Naive B cell (primary cell): ENCODE measurements around the gene TMEM181. TPM values are rescaled to one million over a fixed set of nuclear protein-coding genes. Genes with fewer than 3 reads are reported as not detected.
"Not testable (repeated sequence)": the region's sequence is repeated elsewhere in the genome, so short reads cannot be mapped to it uniquely, and the experiment has no call there.

Experiments used
- ATAC-seq, 2 donors: fragments of 150-1000 bp; cut with Tn5 transposase; 2 replicates each; pipeline ENCODE4 v1.10.0; 2021; ENCODE audit warnings: low read depth in 2 of 2, mild to moderate bottlenecking in 2 of 2, moderate library complexity in 2 of 2
- DNase-seq: peaks from one replicate; pipeline ENCODE4 v3.0.0; 2022
- H3K27ac Mint-ChIP-seq, 6 donors: one replicate each; pipeline ENCODE4 v1.8.0; 2020 to 2022; ENCODE audit warnings: mild to moderate bottlenecking in 6 of 6, mixed read lengths in 6 of 6, moderate library complexity in 5 of 6, inconsistent platforms in 2 of 6
- H3K27me3 Mint-ChIP-seq, 3 donors: one replicate each; pipeline ENCODE4 v1.8.0; 2021 to 2022; ENCODE audit warnings: mixed read lengths in 3 of 3, mild to moderate bottlenecking in 1 of 3
- H3K36me3 Mint-ChIP-seq, 2 donors: one replicate each; pipeline ENCODE4 v1.8.0; 2020 to 2022; ENCODE audit warnings: mixed read lengths in 2 of 2, inconsistent platforms in 1 of 2, mild to moderate bottlenecking in 1 of 2
- H3K4me1 Mint-ChIP-seq, 3 donors: one replicate each; pipeline ENCODE4 v1.8.0; 2020 to 2022; ENCODE audit warnings: mixed read lengths in 3 of 3, inconsistent platforms in 1 of 3, mild to moderate bottlenecking in 1 of 3, moderate library complexity in 1 of 3
- H3K4me3 Mint-ChIP-seq, 8 donors: one replicate each; pipeline ENCODE4 v1.8.0; 2020 to 2022; ENCODE audit warnings: mild to moderate bottlenecking in 8 of 8, mixed read lengths in 8 of 8, moderate library complexity in 8 of 8, inconsistent platforms in 2 of 8
- H3K9me3 Mint-ChIP-seq, 7 donors: one replicate each; pipeline ENCODE4 v1.8.0; 2020 to 2022; ENCODE audit warnings: mixed read lengths in 7 of 7, mild to moderate bottlenecking in 5 of 7, inconsistent platforms in 2 of 7, moderate library complexity in 1 of 7
- polyA plus RNA-seq, 6 donors: library from polyadenylated mRNA; unstranded; fragments of 300-500 nt; fragmentation: Illumina TruSeq; gene quantifications; one replicate each; pipeline ENCODE4 v1.2.3, GENCODE V29; 2021; ENCODE audit warnings: low read depth in 6 of 6

TMEM181 gene
- polyA plus RNA-seq, result 1 to 10 TPM; 1.9 to 2.4 (median 2.3) TPM

- peak; percentile 78 for DNase-seq
- Mint-ChIP-seq H3K9me3 (no peaks in the 10 kb centered on the region), H3K4me1 (peaks cover 27 to 37% (median 35%) of the 10 kb centered on the region in 3 donors), H3K4me3 (peak within 1 kb of the TSS; percentile 87 to 97 (median 92)), H3K27ac (peak within 1 kb of the TSS; percentile 59 to 91 (median 85)), H3K36me3 (no peaks in the 10 kb centered on the region), H3K27me3 (no peaks in the 10 kb centered on the region)
- peak; percentile 95 to 96 for ATAC-seq
Observed at GRCh38 chr6:158559895-158560835, at the start of gene TMEM181. Gene TMEM181 (plus strand): TSS chr6:158560091. CDS start chr6:158560225, 134 bp downstream.

DNA sequence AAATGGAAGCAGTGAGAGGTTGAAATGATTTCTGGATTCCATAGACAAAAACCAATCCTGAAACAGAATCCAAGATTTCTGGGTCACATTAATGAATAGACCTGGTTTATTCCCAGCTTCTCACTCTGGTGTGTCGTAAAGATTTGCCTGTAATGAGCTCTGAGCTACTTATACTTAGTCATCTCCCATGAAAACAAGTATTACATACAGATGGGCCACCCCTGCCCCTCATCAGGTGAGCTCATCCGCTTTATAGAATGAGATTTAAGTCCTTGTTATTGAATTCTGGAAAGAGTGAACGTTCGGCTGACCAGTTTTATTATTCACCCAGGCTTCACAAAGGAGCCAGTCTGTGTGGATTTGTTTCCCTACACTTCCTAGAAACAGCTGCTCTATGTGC is 47.1 kb upstream of the TMEM181 start:
- DNase-seq (no peak), ATAC-seq (no peak)
- Mint-ChIP-seq H3K27ac (peak overlapping the region in 1 of 6 donors; percentile 18), H3K4me1 (peaks cover 0 to 12% (median 3%) of the 10 kb centered on the region in 3 donors), H3K27me3 (peaks cover 0 to 19% (median 4%) of the 10 kb centered on the region in 3 donors), H3K4me3 (no peak overlapping the region), H3K36me3 (peaks cover 0 to 4% of the 10 kb centered on the region in 2 donors), H3K9me3 (no peaks in the 10 kb centered on the region)

GRCh38 chr6:158514176-158514575 is 45.7 kb upstream of the TMEM181 start:
- Mint-ChIP-seq H3K4me1 (peaks cover 6 to 23% (median 16%) of the 10 kb centered on the region in 3 donors), H3K27ac (no peak overlapping the region), H3K9me3 (no peaks in the 10 kb centered on the region)

DNA sequence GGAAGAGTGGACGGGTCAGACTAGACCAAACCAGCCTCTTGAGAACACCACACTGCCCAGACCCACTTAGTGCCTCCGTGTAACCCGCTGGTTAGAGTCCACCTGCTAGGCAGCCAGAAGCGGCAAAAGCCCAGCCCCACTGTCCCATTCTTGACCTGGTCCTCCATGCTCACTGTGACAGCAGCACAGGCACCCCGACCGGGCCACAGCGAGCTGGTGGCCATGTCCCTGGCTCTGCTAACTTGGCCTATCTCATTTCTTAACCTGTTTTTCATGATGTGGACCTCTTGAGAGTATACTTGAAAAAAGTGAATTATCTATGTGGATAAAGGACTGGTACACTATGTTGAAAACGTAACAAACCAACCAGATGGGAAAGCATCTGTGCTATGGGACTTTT is 44.9 kb upstream of the TMEM181 start:
- Mint-ChIP-seq H3K4me1 (peaks cover 6 to 23% (median 18%) of the 10 kb centered on the region in 3 donors), H3K4me3 (no peak overlapping the region), H3K9me3 (no peaks in the 10 kb centered on the region), H3K36me3 (no peaks in the 10 kb centered on the region), H3K27me3 (peaks cover 13 to 34% (median 17%) of the 10 kb centered on the region in 3 donors), H3K27ac (no peak overlapping the region)
- ATAC-seq (no peak), DNase-seq (no peak)

More at GRCh38 chr6:158514176-158514575, 45.7 kb upstream of the TMEM181 start:
- Mint-ChIP-seq H3K4me3 (no peak overlapping the region), H3K27me3 (peaks cover 9 to 28% (median 13%) of the 10 kb centered on the region in 3 donors), H3K36me3 (no peaks in the 10 kb centered on the region)
- DNase-seq (no peak), ATAC-seq (no peak)

GRCh38 chr6:158516098-158516497 is 43.8 kb upstream of the TMEM181 start:
- no peak overlapping the region for H3K4me3 Mint-ChIP-seq
- no peaks in the 10 kb centered on the region for H3K36me3 Mint-ChIP-seq
- H3K4me1 Mint-ChIP-seq, result peaks cover 6 to 23% (median 18%) of the 10 kb centered on the region in 3 donors
- no peak overlapping the region for H3K27ac Mint-ChIP-seq
- no peak for ATAC-seq
- no peaks in the 10 kb centered on the region for H3K9me3 Mint-ChIP-seq
- DNase-seq, result no peak
- H3K27me3 Mint-ChIP-seq, result peaks cover 19 to 45% (median 20%) of the 10 kb centered on the region in 3 donors

- peaks cover 6 to 23% (median 18%) of the 10 kb centered on the region in 3 donors for H3K4me1 Mint-ChIP-seq
- H3K4me3 Mint-ChIP-seq, result peak overlapping the region in 1 of 8 donors; percentile 74
- peaks cover 20 to 53% (median 23%) of the 10 kb centered on the region in 3 donors for H3K27me3 Mint-ChIP-seq
- H3K27ac Mint-ChIP-seq, result no peak overlapping the region
- no peak for ATAC-seq
- DNase-seq, result no peak
- no peaks in the 10 kb centered on the region for H3K9me3 Mint-ChIP-seq
- no peaks in the 10 kb centered on the region for H3K36me3 Mint-ChIP-seq
Observed at GRCh38 chr6:158517038-158517437, 42.9 kb upstream of the TMEM181 start.

- peak; percentile 52 to 66 for ATAC-seq
Observed at GRCh38 chr6:158517581-158517980, 42.3 kb upstream of the TMEM181 start.

DNA sequence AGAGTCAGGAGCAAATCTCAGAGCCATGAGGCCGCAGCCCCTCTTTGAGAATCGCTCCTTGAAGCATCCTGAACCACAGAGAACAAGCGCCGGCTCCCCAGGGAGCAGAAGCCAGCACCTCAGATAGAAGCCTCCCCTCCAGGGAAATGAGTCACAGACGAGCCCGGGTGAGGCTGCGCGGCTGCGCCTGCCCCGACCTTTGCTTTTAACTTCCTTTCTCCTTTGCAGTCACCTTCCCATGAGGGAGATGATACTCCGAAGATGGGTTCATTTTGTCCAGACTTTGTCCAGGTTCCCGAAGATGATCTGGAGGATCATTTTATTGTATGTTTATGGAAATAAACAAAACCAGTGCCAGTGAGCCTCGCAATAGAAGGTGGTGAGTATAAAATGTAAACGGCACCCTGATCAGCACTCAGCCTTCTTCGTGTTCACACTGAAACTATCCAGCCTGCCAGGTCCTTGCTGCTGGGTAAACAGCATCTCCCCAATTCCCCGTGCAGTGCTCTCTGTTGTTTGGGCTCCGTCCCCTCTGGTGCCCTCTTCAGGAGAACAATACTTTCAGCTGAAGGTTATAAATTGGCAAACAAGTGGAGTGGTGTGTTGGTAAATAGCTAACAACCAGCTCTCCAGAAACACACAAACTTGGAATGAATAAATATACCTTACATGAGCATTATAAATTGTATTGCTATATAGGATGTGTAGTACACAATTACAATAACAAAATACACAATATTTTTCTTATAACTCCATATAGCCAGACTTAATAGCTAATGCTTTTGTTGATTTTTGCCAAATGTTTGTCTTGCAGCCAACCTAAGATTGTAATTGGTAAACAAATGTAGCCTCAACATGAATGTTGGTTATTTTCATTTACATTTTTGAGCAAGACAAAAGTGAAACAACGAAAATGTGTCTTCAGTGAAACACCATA is 41.4 kb upstream of the TMEM181 start:
- ATAC-seq (peak; percentile 72 to 81), DNase-seq (peak; percentile 27)
- peaks cover 0 to under 1% (median 0%) of the 10 kb centered on the region in 7 donors for H3K9me3 Mint-ChIP-seq
- peak overlapping the region; percentile 48 to 88 (median 80) for H3K4me3 Mint-ChIP-seq
- peak overlapping the region in 2 of 6 donors; percentile 33 to 84 for H3K27ac Mint-ChIP-seq
- H3K4me1 Mint-ChIP-seq, result peaks cover 6 to 23% (median 18%) of the 10 kb centered on the region in 3 donors
- peaks cover 26 to 57% (median 32%) of the 10 kb centered on the region in 3 donors for H3K27me3 Mint-ChIP-seq
- H3K36me3 Mint-ChIP-seq, result peaks cover 0 to 3% of the 10 kb centered on the region in 2 donors

More at GRCh38 chr6:158517581-158517980, 42.3 kb upstream of the TMEM181 start:
- Mint-ChIP-seq H3K27ac (no peak overlapping the region), H3K9me3 (no peaks in the 10 kb centered on the region), H3K27me3 (peaks cover 23 to 53% (median 25%) of the 10 kb centered on the region in 3 donors), H3K4me3 (peak overlapping the region in 5 of 8 donors; percentile 3 to 83 (median 59)), H3K4me1 (peaks cover 6 to 23% (median 18%) of the 10 kb centered on the region in 3 donors), H3K36me3 (no peaks in the 10 kb centered on the region)
- DNase-seq, result no peak

- Mint-ChIP-seq H3K4me1 (peaks cover 6 to 23% (median 18%) of the 10 kb centered on the region in 3 donors), H3K27me3 (peaks cover 31 to 65% (median 40%) of the 10 kb centered on the region in 3 donors), H3K9me3 (peaks cover 0 to 4% (median 0%) of the 10 kb centered on the region in 7 donors), H3K36me3 (peaks cover 0 to 11% of the 10 kb centered on the region in 2 donors), H3K27ac (no peak overlapping the region), H3K4me3 (no peak overlapping the region)
- no peak for ATAC-seq
- DNase-seq, result no peak
Observed at GRCh38 chr6:158519300-158519699, 40.6 kb upstream of the TMEM181 start.

GRCh38 chr6:158519761-158520160 is 40.1 kb upstream of the TMEM181 start:
- ATAC-seq, result no peak
- peaks cover 31 to 70% (median 45%) of the 10 kb centered on the region in 3 donors for H3K27me3 Mint-ChIP-seq
- peak overlapping the region in 1 of 6 donors; percentile 67 for H3K27ac Mint-ChIP-seq
- H3K9me3 Mint-ChIP-seq, result peaks cover 0 to 4% (median 2%) of the 10 kb centered on the region in 7 donors
- no peak for DNase-seq
- H3K36me3 Mint-ChIP-seq, result peaks cover 0 to 15% of the 10 kb centered on the region in 2 donors
- peaks cover 6 to 23% (median 18%) of the 10 kb centered on the region in 3 donors for H3K4me1 Mint-ChIP-seq
- peak overlapping the region in 2 of 8 donors; percentile 24 to 69 for H3K4me3 Mint-ChIP-seq

GRCh38 chr6:158520975-158521374 is 38.9 kb upstream of the TMEM181 start:
- not testable (repeated sequence) for H3K4me3 Mint-ChIP-seq, ATAC-seq, H3K9me3 Mint-ChIP-seq, H3K27ac Mint-ChIP-seq, DNase-seq
- peaks cover 6 to 19% (median 18%) of the 10 kb centered on the region in 3 donors for H3K4me1 Mint-ChIP-seq
- H3K36me3 Mint-ChIP-seq, result peaks cover 0 to 21% of the 10 kb centered on the region in 2 donors
- H3K27me3 Mint-ChIP-seq, result peaks cover 31 to 78% (median 57%) of the 10 kb centered on the region in 3 donors

DNA sequence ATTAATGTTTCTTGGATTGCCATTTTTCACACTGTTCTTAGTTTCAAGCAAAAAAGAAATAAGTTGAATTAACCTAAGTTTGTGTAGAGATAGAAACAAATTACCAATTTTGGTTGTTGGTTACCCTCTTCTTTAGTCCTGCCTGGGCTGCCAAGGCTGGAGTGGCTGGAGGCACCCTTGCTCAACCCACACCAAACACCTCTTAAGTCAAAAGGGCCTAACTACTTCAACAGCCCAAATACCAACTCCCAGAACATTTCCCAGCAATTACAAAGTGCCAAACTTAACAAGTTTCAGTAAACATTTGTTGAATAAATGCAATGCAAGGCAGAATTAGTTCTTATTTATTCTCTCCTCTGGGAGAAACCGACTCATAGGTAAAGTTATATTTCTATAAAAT is 38.1 kb upstream of the TMEM181 start:
- H3K36me3 Mint-ChIP-seq, result peaks cover 0 to 26% of the 10 kb centered on the region in 2 donors
- no peak overlapping the region for H3K4me3 Mint-ChIP-seq
- H3K9me3 Mint-ChIP-seq, result peaks cover 0 to 9% (median 6%) of the 10 kb centered on the region in 7 donors
- ATAC-seq (no peak), DNase-seq (no peak)
- H3K27me3 Mint-ChIP-seq, result peaks cover 39 to 81% (median 65%) of the 10 kb centered on the region in 3 donors
- H3K4me1 Mint-ChIP-seq, result peaks cover 6 to 18% (median 16%) of the 10 kb centered on the region in 3 donors
- no peak overlapping the region for H3K27ac Mint-ChIP-seq
